Muscle layer of duodenum (tissue), 2 donors: ENCODE data around the gene TMCO2.

Experiments
- H3K27ac ChIP-seq: one replicate; pipeline ENCODE4 v1.7.0; 2013; ENCODE audit warnings: mild to moderate bottlenecking, low read length
- H3K27me3 ChIP-seq: one replicate; pipeline ENCODE4 v1.7.0; 2013; ENCODE audit warnings: low read depth, mild to moderate bottlenecking, control low read depth, low read length
- H3K36me3 ChIP-seq, 2 donors: one replicate each; pipeline ENCODE4 v1.7.0; 2013; ENCODE audit warnings: low read length in 2 of 2, control low read depth in 1 of 2, mild to moderate bottlenecking in 1 of 2; ENCODE audit not compliant: insufficient read depth in 2 of 2, control insufficient read depth in 1 of 2
- H3K4me1 ChIP-seq, 2 donors: one replicate each; pipeline ENCODE4 v1.7.0; 2013; ENCODE audit warnings: low read length in 2 of 2, mild to moderate bottlenecking in 2 of 2, control low read depth in 1 of 2, moderate library complexity in 1 of 2; ENCODE audit not compliant: insufficient read depth in 2 of 2, control insufficient read depth in 1 of 2
- H3K4me3 ChIP-seq, 2 donors: one replicate each; pipeline ENCODE4 v1.7.0; 2013; ENCODE audit warnings: low read length in 2 of 2, low read depth in 1 of 2, mild to moderate bottlenecking in 1 of 2
- H3K9me3 ChIP-seq, 2 donors: one replicate each; pipeline ENCODE4 v1.7.0; 2013; ENCODE audit warnings: low read length in 2 of 2, control low read depth in 1 of 2, mild to moderate bottlenecking in 1 of 2; ENCODE audit not compliant: control insufficient read depth in 1 of 2
- donor health status: healthy.

TMCO2 gene

GRCh38 chr1:40257688-40258444, 10.1 kb downstream of the TMCO2 start, which contains the start of gene ZMPSTE24:
TSS of gene ZMPSTE24 (plus strand) at chr1:40258236. CDS start at chr1:40258272, 36 bp downstream.
- H3K9me3 ChIP-seq, result no peaks in the 10 kb centered on the region
- H3K4me1 ChIP-seq, result peaks cover 4 to 45% of the 10 kb centered on the region in 2 donors
- peaks cover 23 to 25% of the 10 kb centered on the region in 2 donors for H3K36me3 ChIP-seq
- H3K27ac ChIP-seq, result peak within 1 kb of the TSS; percentile 100
- no peaks in the 10 kb centered on the region for H3K27me3 ChIP-seq
- peak within 1 kb of the TSS; percentile 96 to 99 for H3K4me3 ChIP-seq

GRCh38 chr1:40258445-40258769, 10.7 kb downstream of the TMCO2 start:
- H3K4me1 ChIP-seq, result peaks cover 4 to 50% of the 10 kb centered on the region in 2 donors

GRCh38 chr1:40264354-40264781, 16.6 kb downstream of the TMCO2 start:
- H3K27ac ChIP-seq, result no peak overlapping the region
- H3K9me3 ChIP-seq, result no peaks in the 10 kb centered on the region
- no peak overlapping the region for H3K4me3 ChIP-seq
- no peaks in the 10 kb centered on the region for H3K27me3 ChIP-seq
- H3K4me1 ChIP-seq, result peaks cover 0 to 46% of the 10 kb centered on the region in 2 donors
- peaks cover 29 to 47% of the 10 kb centered on the region in 2 donors for H3K36me3 ChIP-seq

More at GRCh38 chr1:40258445-40258769, 10.7 kb downstream of the TMCO2 start:
- Histone ChIP-seq H3K27me3 (no peaks in the 10 kb centered on the region), H3K27ac (peak overlapping the region; percentile 100), H3K9me3 (no peaks in the 10 kb centered on the region), H3K4me3 (peak overlapping the region; percentile 96 to 99), H3K36me3 (peaks cover 28 to 30% of the 10 kb centered on the region in 2 donors)

GRCh38 chr1:40265298-40265697, 17.6 kb downstream of the TMCO2 start:
- Histone ChIP-seq H3K27ac (no peak overlapping the region), H3K27me3 (no peaks in the 10 kb centered on the region), H3K36me3 (peaks cover 32 to 46% of the 10 kb centered on the region in 2 donors), H3K4me1 (peaks cover 0 to 37% of the 10 kb centered on the region in 2 donors), H3K9me3 (no peaks in the 10 kb centered on the region), H3K4me3 (no peak overlapping the region)

- Histone ChIP-seq H3K4me3 (no peak overlapping the region), H3K9me3 (no peaks in the 10 kb centered on the region), H3K36me3 (peaks cover 31 to 45% of the 10 kb centered on the region in 2 donors), H3K4me1 (peaks cover 0 to 31% of the 10 kb centered on the region in 2 donors), H3K27ac (no peak overlapping the region), H3K27me3 (no peaks in the 10 kb centered on the region)
These were observed 18.2 kb downstream of the TMCO2 start for GRCh38 chr1:40265919-40266318.

- peaks cover 30 to 40% of the 10 kb centered on the region in 2 donors for H3K36me3 ChIP-seq
- H3K27ac ChIP-seq, result peak overlapping the region; percentile 62
These were observed 19.2 kb downstream of the TMCO2 start for GRCh38 chr1:40266786-40267535.

GRCh38 chr1:40267767-40268187, 20.0 kb downstream of the TMCO2 start:
- Histone ChIP-seq H3K9me3 (no peaks in the 10 kb centered on the region), H3K27ac (peak overlapping the region; percentile 62), H3K27me3 (no peaks in the 10 kb centered on the region), H3K36me3 (peaks cover 31 to 42% of the 10 kb centered on the region in 2 donors), H3K4me1 (peaks cover 0 to 26% of the 10 kb centered on the region in 2 donors), H3K4me3 (no peak overlapping the region)

More at GRCh38 chr1:40266786-40267535, 19.2 kb downstream of the TMCO2 start:
- H3K4me3 ChIP-seq, result no peak overlapping the region
- H3K4me1 ChIP-seq, result peaks cover 0 to 28% of the 10 kb centered on the region in 2 donors
- H3K9me3 ChIP-seq, result no peaks in the 10 kb centered on the region
- no peaks in the 10 kb centered on the region for H3K27me3 ChIP-seq

GRCh38 chr1:40268211-40268610, 20.5 kb downstream of the TMCO2 start:
- Histone ChIP-seq H3K4me3 (no peak overlapping the region), H3K4me1 (peaks cover 0 to 21% of the 10 kb centered on the region in 2 donors), H3K27me3 (no peaks in the 10 kb centered on the region), H3K36me3 (peaks cover 28 to 41% of the 10 kb centered on the region in 2 donors), H3K9me3 (no peaks in the 10 kb centered on the region), H3K27ac (peak overlapping the region; percentile 62)

- no peaks in the 10 kb centered on the region for H3K9me3 ChIP-seq
- H3K4me3 ChIP-seq, result no peak overlapping the region
- H3K36me3 ChIP-seq, result peaks cover 26 to 41% of the 10 kb centered on the region in 2 donors
- H3K27me3 ChIP-seq, result no peaks in the 10 kb centered on the region
- peaks cover 0 to 8% of the 10 kb centered on the region in 2 donors for H3K4me1 ChIP-seq
- H3K27ac ChIP-seq, result no peak overlapping the region
These were observed 22.6 kb downstream of the TMCO2 start for GRCh38 chr1:40270152-40270834.

- Histone ChIP-seq H3K36me3 (peaks cover 30 to 42% of the 10 kb centered on the region in 2 donors), H3K27me3 (no peaks in the 10 kb centered on the region)
These were observed 25.0 kb downstream of the TMCO2 start for GRCh38 chr1:40272653-40273213.

More at GRCh38 chr1:40272653-40273213, 25.0 kb downstream of the TMCO2 start:
- Histone ChIP-seq H3K27ac (no peak overlapping the region), H3K9me3 (no peaks in the 10 kb centered on the region), H3K4me1 (peaks cover 0 to 4% of the 10 kb centered on the region in 2 donors), H3K4me3 (no peak overlapping the region)
